Pancreas (tissue), 10 donors: ENCODE results near the gene ELAC2. TPM values are rescaled to one million over a fixed set of nuclear protein-coding genes. Genes with fewer than 3 reads are reported as not detected.

Experiments
- ATAC-seq, 4 donors: fragments of 200-7000 bp; cut with Tn5 transposase; one replicate each; pipeline versions ENCODE4 v1.8.0 to v1.9.1; 2020; ENCODE audit warnings: mild to moderate bottlenecking in 4 of 4, moderate library complexity in 4 of 4
- DNase-seq, 6 donors: peaks; one replicate each; pipeline ENCODE4 v3.0.0-alpha.2; 2020
- FAIRE-seq: peaks from 2 replicates; lab custom pipeline; 2012; peaks lifted over from hg19 to GRCh38; lab: Jason Lieb, UNC
- H3K27ac ChIP-seq, 4 donors: fragments of 200-600 bp; sonication (generic); 1 replicate in 3 of 4; 2 replicates in 1 of 4; pipeline versions ENCODE4 v1.5.0 to v1.8.0; 2020
- H3K27me3 ChIP-seq, 4 donors: fragments of 200-600 bp; one replicate each; pipeline ENCODE4 v1.8.0; 2021
- H3K36me3 ChIP-seq, 3 donors: fragments of 200-600 bp; sonication (generic) in 1 of 3; one replicate each; pipeline versions ENCODE4 v1.5.0 to v1.8.0; 2020 to 2021
- H3K4me1 ChIP-seq, 3 donors: fragments of 200-600 bp; one replicate each; pipeline ENCODE4 v1.8.0; 2021
- H3K4me3 ChIP-seq, 4 donors: fragments of 200-600 bp; sonication (generic) in 2 of 4; one replicate each; pipeline versions ENCODE4 v1.5.0 to v1.8.0; 2020 to 2021
- H3K9me3 ChIP-seq, 4 donors: fragments of 200-600 bp; one replicate each; pipeline ENCODE4 v1.8.0; 2021
- CTCF ChIP-seq, 4 donors: fragments of 200-600 bp; sonication (generic) in 3 of 4; IDR thresholded peaks; one replicate each; pipeline versions ENCODE4 v1.5.0 to v1.8.0; 2021; ENCODE audit warnings: antibody characterized with exemption in 4 of 4
- WGBS, 2 donors: extraction: QIAGEN DNeasy Blood & Tissue Kit; methylation state at CpG; one replicate each; pipeline ENCODE4 v1.1.7; 2013; 5-methylcytosine and 5-hydroxymethylcytosine counted together
- intact Hi-C, 3 donors: fragments of 100-400 bp; cut with DNase I; formaldehyde crosslinking; loops; one replicate each; pipeline versions ENCODE4 v1.11.1 to v1.14.2; 2022
- polyA plus RNA-seq, 2 donors: library from polyadenylated mRNA; stranded (reverse); fragments of 200-250 nt; gene quantifications; one replicate each; pipeline ENCODE4 v1.2.3, GENCODE V29; 2013
- total RNA-seq, 6 donors: library from RNA; stranded (reverse); fragmentation: NEBNext Ultra II Directional in 4 of 6; extraction: Animal tissue kit (Norgen Biotek cat#: 25700) in 4 of 6; gene quantifications; one replicate each; pipeline versions ENCODE4 v1.2.1 to v1.2.4, GENCODE V29; 2021 to 2023
- donor health status: healthy with polysubstance abuse.
- donor health status: DM: no; HTN: no; CAD: no; lungs with moderate emphysema.
- donor health status: DM: no; HTN: no; CAD: no.
- donor health status: control.
- donor health status: control.
- donor health status: Bipolar disorder and iron deficiency.
- donor health status: DM: yes; HTN: yes; CAD: no.
- donor health status: DM: no; HTN: no; CAD: no.
- donor health status: DM: no; HTN: no; CAD: no.
- donor health status: DM: yes; HTN: yes; CAD: no.

The ELAC2 gene
- total and polyA plus RNA-seq, 8 donors = 19.6 to 39.2 (median 25.2) TPM

- FAIRE-seq = no peak
- Histone ChIP-seq H3K9me3 (no peaks in the 10 kb centered on the region), H3K4me1 (no peaks in the 10 kb centered on the region), H3K27ac (no peak overlapping the region), H3K36me3 (no peaks in the 10 kb centered on the region), H3K4me3 (no peak overlapping the region), H3K27me3 (no peaks in the 10 kb centered on the region)
- 58 to 78% methylated on average over 2 of the region's 2 CpGs for WGBS, 2 donors
- DNase-seq = no peak
- intact Hi-C loops = no loop called here
- no peak for TF ChIP-seq CTCF (IDR thresholded peaks at IDR 0.05)
- ATAC-seq = no peak
Observed at GRCh38 chr17:13029340-13029739, 11.5 kb upstream of the ELAC2 start.

GRCh38 chr17:13027246-13027645, 9.4 kb upstream of the ELAC2 start:
- Histone ChIP-seq H3K9me3 (no peaks in the 10 kb centered on the region), H3K4me3 (no peak overlapping the region), H3K4me1 (no peaks in the 10 kb centered on the region), H3K36me3 (no peaks in the 10 kb centered on the region), H3K27me3 (no peaks in the 10 kb centered on the region), H3K27ac (no peak overlapping the region)
- no peak for TF ChIP-seq CTCF (IDR thresholded peaks at IDR 0.05)
- 74 to 80% methylated on average over 5 of the region's 5 CpGs for WGBS, 2 donors
- intact Hi-C loops = no loop called here
- DNase-seq (no peak), FAIRE-seq (no peak), ATAC-seq (no peak)

GRCh38 chr17:13025687-13026086, 7.9 kb upstream of the ELAC2 start:
- ATAC-seq (no peak), FAIRE-seq (no peak), DNase-seq (no peak)
- TF ChIP-seq CTCF (IDR thresholded peaks at IDR 0.05) = no peak
- Histone ChIP-seq H3K36me3 (no peaks in the 10 kb centered on the region), H3K27ac (no peak overlapping the region), H3K9me3 (no peaks in the 10 kb centered on the region), H3K4me1 (no peaks in the 10 kb centered on the region), H3K4me3 (no peak overlapping the region), H3K27me3 (no peaks in the 10 kb centered on the region)
- intact Hi-C loops = no loop called here

GRCh38 chr17:13025258-13025627, 7.4 kb upstream of the ELAC2 start:
- 42 to 63% methylated on average over 5 of the region's 5 CpGs for WGBS, 2 donors
- Histone ChIP-seq H3K27me3 (no peaks in the 10 kb centered on the region), H3K27ac (no peak overlapping the region), H3K9me3 (no peaks in the 10 kb centered on the region), H3K4me1 (no peaks in the 10 kb centered on the region), H3K36me3 (no peaks in the 10 kb centered on the region), H3K4me3 (no peak overlapping the region)
- intact Hi-C loops = no loop called here
- DNase-seq = no peak
- no peak for ATAC-seq
- no peak for TF ChIP-seq CTCF (IDR thresholded peaks at IDR 0.05)
- no peak for FAIRE-seq

GRCh38 chr17:13024526-13025257, 6.9 kb upstream of the ELAC2 start:
- no peak for FAIRE-seq
- 26 to 30% methylated on average over 18 to 19 of the region's 19 CpGs for WGBS, 2 donors
- no peak overlapping the region for H3K27ac ChIP-seq
- ATAC-seq = peak; percentile 96 to 99 (median 98)
- H3K4me3 ChIP-seq = peak overlapping the region in 1 of 4 donors; percentile 11
- H3K36me3 ChIP-seq = no peaks in the 10 kb centered on the region
- H3K9me3 ChIP-seq = no peaks in the 10 kb centered on the region
- intact Hi-C loops = no loop called here
- DNase-seq = peak; percentile 50 to 87 (median 70)
- H3K27me3 ChIP-seq = no peaks in the 10 kb centered on the region
- TF ChIP-seq CTCF (IDR thresholded peaks at IDR 0.05) = peak; percentile 84 to 95 (median 90)
- H3K4me1 ChIP-seq = no peaks in the 10 kb centered on the region
